Mucosa of rectum (tissue), 2 donors: Measurements from ENCODE around the gene SRR.

Experiments
- H3K27ac ChIP-seq, 2 donors: one replicate each; pipeline ENCODE4 v1.7.0; 2013; ENCODE audit warnings: inconsistent platforms in 2 of 2, low read depth in 2 of 2, low read length in 2 of 2
- H3K27me3 ChIP-seq, 2 donors: one replicate each; pipeline ENCODE4 v1.7.0; 2013; ENCODE audit warnings: low read length in 2 of 2; ENCODE audit not compliant: control insufficient read depth in 2 of 2, insufficient read depth in 2 of 2
- H3K36me3 ChIP-seq, 2 donors: one replicate each; pipeline ENCODE4 v1.7.0; 2013; ENCODE audit warnings: low read length in 2 of 2; ENCODE audit not compliant: control insufficient read depth in 2 of 2, insufficient read depth in 2 of 2
- H3K4me1 ChIP-seq, 2 donors: one replicate each; pipeline ENCODE4 v1.7.0; 2013; ENCODE audit warnings: low read length in 2 of 2, mild to moderate bottlenecking in 1 of 2; ENCODE audit not compliant: control insufficient read depth in 2 of 2, insufficient read depth in 2 of 2
- H3K4me3 ChIP-seq, 2 donors: one replicate each; pipeline ENCODE4 v1.7.0; 2013; ENCODE audit warnings: low read length in 2 of 2
- H3K9ac ChIP-seq, 2 donors: one replicate each; pipeline ENCODE4 v1.7.0; 2013; ENCODE audit warnings: low read length in 2 of 2, low read depth in 1 of 2, mild to moderate bottlenecking in 1 of 2
- H3K9me3 ChIP-seq, 2 donors: one replicate each; pipeline ENCODE4 v1.7.0; 2013; ENCODE audit warnings: low read length in 2 of 2; ENCODE audit not compliant: control insufficient read depth in 2 of 2
- donor health status: healthy.
- donor health status: Normal muscosa, but diverticular disease.

SRR gene

DNA sequence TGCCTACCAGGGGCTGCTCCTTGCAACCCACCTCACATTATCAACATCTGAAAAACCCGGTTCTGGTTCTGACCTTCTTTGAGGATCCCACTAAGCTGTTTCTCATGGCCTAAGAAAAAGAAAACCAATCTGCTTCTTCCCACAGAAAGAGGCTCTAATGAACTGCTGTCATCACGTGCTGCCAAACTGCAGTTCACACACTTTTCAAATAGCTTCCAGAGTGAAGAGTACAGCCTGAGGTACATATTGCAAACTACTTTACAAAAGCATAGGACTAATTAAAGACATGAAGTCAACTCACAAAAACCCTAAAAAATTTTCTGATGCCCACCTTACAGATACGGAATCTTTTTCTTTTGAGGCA lies 36.9 kb upstream of the SRR start:
- peaks cover 0 to 3% of the 10 kb centered on the region in 2 donors for H3K4me1 ChIP-seq
- H3K9me3 ChIP-seq, result no peaks in the 10 kb centered on the region
- H3K27ac ChIP-seq, result peak overlapping the region; percentile 55 to 73
- no peak overlapping the region for H3K4me3 ChIP-seq
- H3K9ac ChIP-seq, result peak overlapping the region in 1 of 2 donors; percentile 5
- H3K36me3 ChIP-seq, result peaks cover 5 to 9% of the 10 kb centered on the region in 2 donors
- no peaks in the 10 kb centered on the region for H3K27me3 ChIP-seq

DNA sequence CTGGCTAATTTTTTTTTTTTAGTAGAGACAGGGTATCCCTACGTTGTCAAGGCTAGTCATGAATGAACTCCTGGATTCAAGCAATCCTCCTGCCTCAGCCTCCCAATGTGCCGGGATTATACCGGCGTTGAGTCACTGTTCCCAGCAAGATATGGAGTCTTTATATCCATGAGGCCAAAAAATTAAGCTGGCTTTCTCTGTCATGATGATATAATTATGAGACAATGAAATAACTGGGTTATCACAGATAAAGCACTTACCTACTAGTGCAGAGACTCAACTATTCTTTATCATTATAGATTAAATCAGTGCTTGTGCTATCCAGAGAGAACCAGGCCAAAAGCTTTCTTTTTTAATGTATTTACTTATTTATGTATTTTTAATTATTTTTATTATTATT lies 36.4 kb upstream of the SRR start:
- Histone ChIP-seq H3K27me3 (no peaks in the 10 kb centered on the region), H3K9me3 (no peaks in the 10 kb centered on the region), H3K9ac (no peak overlapping the region), H3K4me3 (no peak overlapping the region), H3K27ac (peak overlapping the region; percentile 55 to 73), H3K4me1 (peaks cover 0 to 1% of the 10 kb centered on the region in 2 donors), H3K36me3 (peaks cover 2 to 12% of the 10 kb centered on the region in 2 donors)

DNA sequence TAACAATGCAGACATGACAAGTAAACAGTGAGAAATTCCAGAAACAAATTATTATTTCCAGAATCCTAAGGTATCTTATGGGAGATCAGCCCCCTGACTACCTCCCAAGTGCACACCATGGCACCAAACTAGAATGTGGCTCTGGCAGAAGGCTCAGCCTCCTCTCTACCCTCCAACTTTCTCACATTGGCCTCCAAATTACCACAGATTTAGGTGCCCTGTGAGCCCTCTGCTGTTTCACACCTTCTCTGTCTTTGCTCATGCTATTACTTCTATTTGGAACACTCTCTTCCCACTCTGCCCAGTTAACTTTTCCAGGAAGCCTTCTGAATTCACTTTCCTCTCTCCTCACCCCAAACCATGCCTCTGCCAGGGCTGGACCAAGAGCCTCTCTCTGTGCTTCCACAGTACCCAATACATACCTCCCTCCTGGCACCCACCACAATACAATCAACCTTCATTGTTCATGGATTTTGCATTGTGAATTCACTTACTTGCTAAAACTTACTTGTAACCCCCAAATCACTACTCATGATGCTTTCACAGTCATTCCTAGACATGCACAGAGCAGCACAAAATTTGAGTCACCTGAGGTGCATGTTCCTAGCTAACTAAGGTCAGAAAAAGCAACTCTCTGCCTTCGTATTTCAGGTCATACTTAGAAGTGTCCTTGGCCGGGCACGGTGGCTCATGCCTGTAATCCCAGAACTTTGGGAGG lies 31.6 kb upstream of the SRR start:
- Histone ChIP-seq H3K4me3 (no peak overlapping the region), H3K36me3 (peaks cover 2 to 22% of the 10 kb centered on the region in 2 donors), H3K9me3 (no peaks in the 10 kb centered on the region), H3K9ac (no peak overlapping the region), H3K27me3 (no peaks in the 10 kb centered on the region), H3K27ac (no peak overlapping the region), H3K4me1 (no peaks in the 10 kb centered on the region)

DNA sequence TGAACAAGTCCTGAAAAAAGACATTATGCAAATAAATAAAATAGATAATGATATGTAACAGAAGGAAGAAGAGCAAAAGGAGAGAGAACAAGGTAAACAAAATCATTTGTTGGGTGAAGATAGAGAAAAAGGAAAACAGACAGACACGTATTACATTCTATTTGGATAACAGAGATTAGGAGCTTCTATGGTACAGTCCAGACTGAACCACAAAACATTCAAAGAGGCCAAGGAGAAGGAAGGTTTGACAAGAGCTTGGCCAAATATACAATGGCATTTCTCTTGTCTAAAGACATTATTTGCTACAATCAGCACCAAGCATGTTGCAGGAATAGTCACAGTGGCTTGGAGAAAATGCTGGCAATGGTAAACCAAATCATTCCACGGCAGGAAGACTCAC lies 29.3 kb upstream of the SRR start:
- Histone ChIP-seq H3K9ac (no peak overlapping the region), H3K4me3 (no peak overlapping the region), H3K4me1 (no peaks in the 10 kb centered on the region), H3K27ac (no peak overlapping the region), H3K27me3 (no peaks in the 10 kb centered on the region), H3K9me3 (no peaks in the 10 kb centered on the region), H3K36me3 (peaks cover 6 to 27% of the 10 kb centered on the region in 2 donors)

DNA sequence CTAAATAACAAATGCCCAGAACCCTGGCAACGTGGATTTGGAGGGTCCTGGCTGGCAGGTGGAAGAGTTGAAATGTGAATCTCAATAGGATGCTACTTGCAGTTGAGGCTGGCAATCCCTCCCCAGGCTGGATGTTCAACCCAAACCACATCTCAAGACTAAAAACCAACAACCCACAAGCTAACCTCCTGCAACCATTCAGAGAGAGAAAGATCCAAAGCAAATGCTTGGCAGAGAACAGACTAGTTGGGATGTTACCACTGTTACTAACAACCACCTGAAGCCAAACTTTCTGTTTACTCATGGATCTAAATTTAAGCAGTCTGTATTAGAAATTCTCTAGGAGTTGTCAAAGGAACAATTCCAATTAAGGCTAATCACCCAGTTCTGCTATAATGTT lies 28.0 kb upstream of the SRR start:
- Histone ChIP-seq H3K9ac (no peak overlapping the region), H3K9me3 (no peaks in the 10 kb centered on the region), H3K4me1 (no peaks in the 10 kb centered on the region), H3K4me3 (no peak overlapping the region), H3K36me3 (peaks cover 14 to 33% of the 10 kb centered on the region in 2 donors), H3K27ac (no peak overlapping the region), H3K27me3 (no peaks in the 10 kb centered on the region)

DNA sequence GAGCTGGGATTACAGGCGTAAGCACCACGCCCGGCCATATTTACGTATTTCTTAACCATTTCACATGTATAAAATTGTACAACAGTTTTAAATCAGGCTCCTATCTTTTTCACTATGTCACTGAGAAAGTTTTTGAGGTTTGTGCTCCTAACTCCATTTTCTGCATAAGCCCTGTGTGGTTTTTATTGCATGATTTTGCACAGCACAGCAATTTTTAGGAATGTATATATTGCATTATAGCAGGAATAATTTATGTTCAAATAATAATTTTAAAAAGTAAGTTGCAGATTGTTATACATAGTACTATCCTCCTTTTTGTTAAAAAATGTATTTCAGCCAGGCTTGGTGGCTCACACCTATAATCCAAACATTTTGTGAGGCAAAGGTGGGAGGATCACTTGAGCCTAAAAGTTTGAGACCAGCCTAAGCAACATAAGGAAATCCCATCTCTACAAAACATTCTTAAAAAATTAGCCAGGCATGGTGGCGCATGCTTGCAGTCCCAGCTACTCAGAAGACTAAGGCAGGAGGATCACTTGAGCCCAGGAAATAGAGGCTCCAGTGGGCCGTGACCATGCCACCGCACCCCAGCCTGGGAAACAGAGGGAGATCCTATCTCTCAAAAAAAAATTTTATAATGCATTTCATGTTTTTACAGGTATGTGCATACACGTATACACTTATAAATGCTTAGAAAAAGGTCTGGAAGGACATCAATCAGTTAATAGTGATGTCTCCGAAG lies 26.1 kb upstream of the SRR start:
- H3K9me3 ChIP-seq, result no peaks in the 10 kb centered on the region
- no peaks in the 10 kb centered on the region for H3K4me1 ChIP-seq
- H3K9ac ChIP-seq, result no peak overlapping the region
- peaks cover 29 to 47% of the 10 kb centered on the region in 2 donors for H3K36me3 ChIP-seq
- no peak overlapping the region for H3K4me3 ChIP-seq
- H3K27ac ChIP-seq, result no peak overlapping the region
- H3K27me3 ChIP-seq, result no peaks in the 10 kb centered on the region

DNA sequence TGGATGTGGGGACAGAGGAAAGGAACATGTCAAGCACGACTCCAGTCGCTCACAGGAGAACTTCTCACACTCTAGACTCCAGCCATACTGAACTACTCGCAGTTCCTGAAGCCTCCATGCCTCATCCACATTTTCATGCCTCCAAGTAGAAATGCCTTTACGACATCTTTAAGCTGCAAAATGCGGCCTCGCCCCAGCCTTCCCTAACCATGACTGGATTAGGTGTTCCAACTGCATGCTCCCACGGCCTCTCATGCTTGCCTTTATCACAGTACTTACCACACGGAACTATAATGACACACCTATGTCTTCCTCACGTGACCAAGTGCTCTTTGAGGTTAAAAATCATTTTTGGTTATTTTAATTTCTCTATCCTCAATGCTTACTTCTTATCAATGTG lies 24.0 kb upstream of the SRR start:
- Histone ChIP-seq H3K4me1 (no peaks in the 10 kb centered on the region), H3K9me3 (no peaks in the 10 kb centered on the region), H3K4me3 (no peak overlapping the region), H3K27ac (no peak overlapping the region), H3K9ac (no peak overlapping the region), H3K27me3 (no peaks in the 10 kb centered on the region), H3K36me3 (peaks cover 42 to 55% of the 10 kb centered on the region in 2 donors)

DNA sequence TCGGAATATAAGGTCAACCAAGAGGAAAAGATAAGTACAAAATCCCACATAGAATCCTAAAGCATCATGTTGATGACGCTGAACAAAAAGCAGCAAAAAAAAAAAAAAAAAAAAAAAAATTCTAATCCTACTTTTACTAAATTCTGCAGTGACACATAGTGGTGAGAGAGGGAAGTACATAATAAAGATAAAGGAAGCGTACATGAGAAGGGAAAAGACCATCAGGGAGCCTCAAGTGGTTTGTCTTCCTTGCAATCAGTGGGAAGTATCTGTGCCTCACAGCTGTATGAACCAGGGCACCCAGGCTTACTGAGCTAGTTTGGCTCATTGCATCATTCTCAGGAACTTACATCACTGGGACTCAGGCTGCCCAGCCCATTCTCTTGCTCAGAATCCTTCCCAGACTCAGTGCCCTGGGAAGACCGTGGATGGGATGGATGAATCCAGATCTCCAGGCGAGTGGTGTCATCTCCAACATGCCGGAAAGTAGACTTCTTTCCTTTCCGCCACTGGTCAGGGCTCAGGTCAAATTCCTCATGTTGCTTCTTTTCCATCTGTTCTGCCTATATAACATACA lies 21.4 kb upstream of the SRR start:
- Histone ChIP-seq H3K9me3 (no peaks in the 10 kb centered on the region), H3K27me3 (no peaks in the 10 kb centered on the region), H3K9ac (no peak overlapping the region), H3K4me1 (no peaks in the 10 kb centered on the region), H3K27ac (no peak overlapping the region), H3K36me3 (peaks cover 45 to 57% of the 10 kb centered on the region in 2 donors), H3K4me3 (no peak overlapping the region)

DNA sequence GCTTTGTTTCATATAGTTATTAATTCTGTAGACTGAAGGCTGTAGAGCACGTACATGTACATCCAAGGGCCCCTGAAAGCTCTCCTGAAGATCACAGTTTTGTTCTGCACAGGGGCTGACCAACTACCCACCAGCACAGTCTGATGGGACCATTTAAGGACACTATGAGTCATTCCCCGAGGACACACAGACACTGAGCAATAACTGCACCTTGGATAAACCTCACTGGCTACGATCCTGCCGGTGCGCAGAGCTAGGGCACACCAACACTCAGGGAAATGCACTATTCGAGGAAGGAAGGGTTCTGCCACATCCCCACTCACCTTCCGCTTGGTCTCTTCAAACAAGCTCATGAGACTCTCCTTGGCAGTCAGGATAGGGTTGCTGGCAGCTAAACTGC lies 20.4 kb upstream of the SRR start:
- Histone ChIP-seq H3K4me1 (no peaks in the 10 kb centered on the region), H3K9ac (no peak overlapping the region), H3K27ac (no peak overlapping the region), H3K27me3 (no peaks in the 10 kb centered on the region), H3K9me3 (no peaks in the 10 kb centered on the region), H3K4me3 (no peak overlapping the region), H3K36me3 (peaks cover 49 to 65% of the 10 kb centered on the region in 2 donors)

DNA sequence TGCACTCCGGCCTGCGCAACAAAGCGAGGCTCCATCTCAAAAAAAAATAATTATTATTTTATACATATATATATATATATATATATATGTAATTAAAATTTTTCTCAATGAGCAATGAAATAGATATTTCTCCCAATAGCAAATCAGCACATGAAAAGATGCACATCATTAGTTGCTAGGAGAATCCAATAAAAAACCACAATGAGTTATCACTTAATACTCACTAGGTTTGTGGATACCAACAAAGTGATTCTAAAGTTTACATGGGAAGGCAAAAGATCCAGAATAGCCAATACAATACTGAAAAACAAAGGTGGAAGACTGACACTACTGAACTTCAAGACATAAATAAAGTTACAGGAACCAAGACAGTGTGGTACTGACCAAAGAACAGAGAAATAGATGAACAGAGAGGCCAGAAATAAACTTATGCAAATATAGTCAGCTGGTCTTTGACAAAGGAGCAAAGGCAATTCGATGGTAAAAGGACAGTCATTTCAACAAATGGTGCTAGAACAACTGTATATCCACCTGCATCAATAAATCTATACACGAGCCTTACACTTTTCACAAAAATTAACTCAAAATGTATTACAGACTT lies 13.8 kb upstream of the SRR start:
- H3K36me3 ChIP-seq, result peaks cover 33 to 55% of the 10 kb centered on the region in 2 donors
- H3K27ac ChIP-seq, result no peak overlapping the region
- no peaks in the 10 kb centered on the region for H3K4me1 ChIP-seq
- no peak overlapping the region for H3K4me3 ChIP-seq
- H3K9ac ChIP-seq, result no peak overlapping the region
- H3K9me3 ChIP-seq, result no peaks in the 10 kb centered on the region
- no peaks in the 10 kb centered on the region for H3K27me3 ChIP-seq
